H9 (cell line): ENCODE results near the gene GPR160. TPM values are rescaled to one million over a fixed set of nuclear protein-coding genes. Genes with fewer than 3 reads are reported as not detected.

Experiments used
- DNase-seq: peaks from one replicate; pipeline ENCODE4 v3.0.0-alpha.2; 2017
- H2AFZ ChIP-seq: one replicate; pipeline ENCODE4 v1.6.1; 2013; ENCODE audit warnings: mild to moderate bottlenecking, low read length, control low read depth, moderate library complexity
- H2AK5ac ChIP-seq: 2 replicates; pipeline ENCODE4 v1.6.1; 2013; ENCODE audit warnings: low read length, control low read depth, mixed read lengths; ENCODE audit not compliant: insufficient read length
- H2BK120ac ChIP-seq: one replicate; pipeline ENCODE4 v1.6.1; 2013; ENCODE audit warnings: low read depth, mild to moderate bottlenecking, low read length, control low read depth, inconsistent platforms; ENCODE audit not compliant: poor library complexity, severe bottlenecking
- H2BK12ac ChIP-seq: 2 replicates; pipeline ENCODE4 v1.6.1; 2013; ENCODE audit warnings: low read length, control low read depth, mixed read lengths, low read depth; ENCODE audit not compliant: insufficient read length
- H2BK15ac ChIP-seq: 2 replicates; pipeline ENCODE4 v1.6.1; 2013; ENCODE audit warnings: low read depth, low read length, control low read depth
- H2BK20ac ChIP-seq: one replicate; pipeline ENCODE4 v1.6.1; 2013; ENCODE audit warnings: low read depth, mild to moderate bottlenecking, low read length, control low read depth, inconsistent platforms; ENCODE audit not compliant: poor library complexity, severe bottlenecking
- H2BK5ac ChIP-seq: 2 replicates; pipeline ENCODE4 v1.6.1; 2013; ENCODE audit warnings: low read length, control low read depth, mixed read lengths; ENCODE audit not compliant: insufficient read length
- H3K14ac ChIP-seq: 2 replicates; pipeline ENCODE4 v1.6.1; 2013; ENCODE audit warnings: low read length, control low read depth; ENCODE audit not compliant: insufficient read depth
- H3K18ac ChIP-seq: 2 replicates; pipeline ENCODE4 v1.6.1; 2013; ENCODE audit warnings: low read depth, mild to moderate bottlenecking, mixed read lengths, low read length, control low read depth; ENCODE audit not compliant: insufficient read length
- H3K23ac ChIP-seq: 2 replicates; pipeline ENCODE4 v1.6.1; 2013; ENCODE audit warnings: low read length, control low read depth, mixed read lengths, low read depth; ENCODE audit not compliant: insufficient read length
- H3K23me2 ChIP-seq: 2 replicates; pipeline ENCODE4 v1.6.1; 2013; ENCODE audit warnings: low read depth, mild to moderate bottlenecking, mixed read lengths, low read length, control low read depth; ENCODE audit not compliant: insufficient read length, poor library complexity, severe bottlenecking
- H3K27ac ChIP-seq: 2 replicates; pipeline ENCODE4 v1.5.1; 2013; ENCODE audit warnings: low read length, control low read depth, mixed read lengths, low read depth; ENCODE audit not compliant: insufficient read length
- H3K27me3 ChIP-seq: 2 replicates; pipeline ENCODE4 v1.6.1; 2013; ENCODE audit warnings: low read length, control low read depth, inconsistent platforms; ENCODE audit not compliant: insufficient read depth
- H3K4ac ChIP-seq: 2 replicates; pipeline ENCODE4 v1.6.1; 2013; ENCODE audit warnings: low read depth, mild to moderate bottlenecking, control low read depth, inconsistent platforms, low read length, moderate library complexity
- H3K4me1 ChIP-seq: 2 replicates; pipeline ENCODE4 v1.6.1; 2013; ENCODE audit warnings: low read length, control low read depth, inconsistent platforms; ENCODE audit not compliant: insufficient read depth
- H3K4me2 ChIP-seq: 2 replicates; pipeline ENCODE4 v1.6.1; 2013; ENCODE audit warnings: low read length, control low read depth, mixed read lengths; ENCODE audit not compliant: insufficient read length, insufficient read depth
- H3K56ac ChIP-seq: 2 replicates; pipeline ENCODE4 v1.6.1; 2013; ENCODE audit warnings: low read depth, mild to moderate bottlenecking, mixed read lengths, low read length, control low read depth; ENCODE audit not compliant: insufficient read length
- H3K79me1 ChIP-seq: 2 replicates; pipeline ENCODE4 v1.6.1; 2013; ENCODE audit warnings: low read depth, mild to moderate bottlenecking, moderate library complexity, low read length, control low read depth, inconsistent platforms; ENCODE audit not compliant: insufficient read depth, poor library complexity, severe bottlenecking
- H3K79me2 ChIP-seq: 2 replicates; pipeline ENCODE4 v1.6.1; 2013; ENCODE audit warnings: low read length, control low read depth, inconsistent platforms; ENCODE audit not compliant: insufficient read depth
- H3K9ac ChIP-seq: 2 replicates; pipeline ENCODE4 v1.6.1; 2013; ENCODE audit warnings: low read length, control low read depth, mixed read lengths; ENCODE audit not compliant: insufficient read length; ENCODE audit errors: extremely low read depth
- H3K9me3 ChIP-seq: one replicate; pipeline ENCODE4 v1.6.1; 2013; ENCODE audit warnings: low read depth, low read length, inconsistent platforms; ENCODE audit not compliant: control insufficient read depth
- H3T11ph ChIP-seq: one replicate; pipeline ENCODE4 v1.6.1; 2013; ENCODE audit warnings: mild to moderate bottlenecking, low read length, control low read depth, inconsistent platforms
- H4K20me1 ChIP-seq: one replicate; pipeline ENCODE4 v1.6.1; 2013; ENCODE audit not compliant: control insufficient read depth, insufficient read length, insufficient read depth
- H4K5ac ChIP-seq: 2 replicates; pipeline ENCODE4 v1.6.1; 2013; ENCODE audit warnings: low read depth, mild to moderate bottlenecking, mixed read lengths, low read length, control low read depth; ENCODE audit not compliant: insufficient read length
- H4K8ac ChIP-seq: replicated peaks from 2 replicates; pipeline ENCODE4 v1.6.1; 2013; ENCODE audit warnings: low read length, control low read depth, mixed read lengths, low read depth; ENCODE audit not compliant: insufficient read length
- H4K91ac ChIP-seq: 2 replicates; pipeline ENCODE4 v1.6.1; 2013; ENCODE audit warnings: low read depth, mild to moderate bottlenecking, moderate library complexity, mixed read lengths, low read length, control low read depth; ENCODE audit not compliant: insufficient read length
- H3K27ac Mint-ChIP-seq, 3 experiments: 2 replicates in 2 of 3; 3 replicates in 1 of 3; pipeline ENCODE4 v1.8.0; 2020 to 2021; ENCODE audit warnings: mixed read lengths in 3 of 3, mild to moderate bottlenecking in 1 of 3, moderate library complexity in 1 of 3
- H3K27me3 Mint-ChIP-seq: 2 replicates; pipeline ENCODE4 v1.8.0; 2021; ENCODE audit warnings: low read depth, mild to moderate bottlenecking, moderate library complexity, mixed read lengths
- H3K36me3 Mint-ChIP-seq, 3 experiments: 2 replicates in 2 of 3; 3 replicates in 1 of 3; pipeline ENCODE4 v1.8.0; 2020 to 2021; ENCODE audit warnings: low read depth in 3 of 3, mixed read lengths in 3 of 3; ENCODE audit not compliant: insufficient read depth in 1 of 3
- H3K4me1 Mint-ChIP-seq, 2 experiments: 2 replicates each; pipeline ENCODE4 v1.8.0; 2020; ENCODE audit warnings: mixed read lengths in 2 of 2
- H3K4me3 Mint-ChIP-seq, 2 experiments: 2 replicates in 1 of 2; 3 replicates in 1 of 2; pipeline ENCODE4 v1.8.0; 2020 to 2021; ENCODE audit warnings: mild to moderate bottlenecking in 2 of 2, mixed read lengths in 2 of 2, moderate library complexity in 1 of 2
- H3K9me3 Mint-ChIP-seq, 2 experiments: 2 replicates in 1 of 2; 3 replicates in 1 of 2; pipeline ENCODE4 v1.8.0; 2020; ENCODE audit warnings: mild to moderate bottlenecking in 2 of 2, mixed read lengths in 2 of 2, moderate library complexity in 1 of 2
- CTCF ChIP-seq: fragments of 200-600 bp; sonication (generic); conservative IDR thresholded peaks from 3 replicates; pipeline ENCODE4 v1.8.0; 2021; ENCODE audit warnings: antibody characterized with exemption, mild to moderate bottlenecking
- WGBS: extraction: QIAGEN DNeasy Blood & Tissue Kit; methylation state at CpG from one replicate; pipeline ENCODE4 v1.1.7; 2013; ENCODE audit warnings: missing lambda C conversion rate, low lambda C conversion rate, mixed read lengths; ENCODE audit not compliant: insufficient read length; ENCODE audit errors: extremely low coverage; 5-methylcytosine and 5-hydroxymethylcytosine counted together
- total RNA-seq: library from RNA; stranded (reverse); gene quantifications from 2 replicates; pipeline ENCODE4 v1.2.1, GENCODE V29; 2021

The GPR160 gene
- total RNA-seq, 1 experiment from 2014 or later, result 14.1 TPM

- Mint-ChIP-seq H3K4me3 (no peak overlapping the region), H3K9me3 (no peaks in the 10 kb centered on the region), H3K27ac (no peak overlapping the region; a peak in 1 of 7 replicates), H3K27me3 (no peaks in the 10 kb centered on the region; the same call in 1 of the 2 replicates), H3K4me1 (peaks cover 26 to 28% of the 10 kb centered on the region in 2 experiments), H3K36me3 (peaks cover 2 to 5% (median 2%) of the 10 kb centered on the region in 3 experiments; a peak in 5 of 7 replicates)
- H2AK5ac ChIP-seq, result no peak overlapping the region
- no peak overlapping the region for H3K4me2 ChIP-seq
- no peaks in the 10 kb centered on the region for H3K27me3 ChIP-seq
- H2BK12ac ChIP-seq, result no peak overlapping the region
- no peak overlapping the region for H4K91ac ChIP-seq
- no peak overlapping the region for H3K27ac ChIP-seq
- H2AFZ ChIP-seq, result no peak overlapping the region
- H3K23ac ChIP-seq, result no peak overlapping the region
- H3K4ac ChIP-seq, result no peak overlapping the region
- no peak overlapping the region for H2BK20ac ChIP-seq
- WGBS, result no CpG with 5 or more reads among the region's 8 CpGs
- no peak overlapping the region for H3K56ac ChIP-seq
- H2BK120ac ChIP-seq, result no peak overlapping the region
- H3K4me1 ChIP-seq, result 0 out of 2 replicates have a peak, but pooled peaks cover 3% of the 10 kb centered on the region
- H2BK5ac ChIP-seq, result no peak overlapping the region
- no peak overlapping the region for H3K18ac ChIP-seq
- no peaks in the 10 kb centered on the region for H3K9me3 ChIP-seq
- H3K9ac ChIP-seq, result no peak overlapping the region
- H3K23me2 ChIP-seq, result no peaks in the 10 kb centered on the region
- no peak for DNase-seq
- no peak for TF ChIP-seq CTCF
- no peak overlapping the region for H4K8ac ChIP-seq
- no peaks in the 10 kb centered on the region for H4K20me1 ChIP-seq
- H3K79me2 ChIP-seq, result no peaks in the 10 kb centered on the region; the same call in 1 of the 2 replicates
- H4K5ac ChIP-seq, result no peak overlapping the region
- H3K14ac ChIP-seq, result no peak overlapping the region
- H2BK15ac ChIP-seq, result no peak overlapping the region
- no peaks in the 10 kb centered on the region for H3K79me1 ChIP-seq
- H3T11ph ChIP-seq, result no peak overlapping the region
Observed at GRCh38 chr3:170044795-170045244, 7.0 kb downstream of the GPR160 start.
